ENCODE data around the gene GTSE1. TPM values are rescaled to one million over a fixed set of nuclear protein-coding genes. Genes with fewer than 3 reads are reported as not detected.

The GTSE1 gene
- total and polyA plus RNA-seq, 2 of the 13 experiments (the other 11 are each of a cell fraction or from before 2014, with no cell fraction given), result 10.7 to 13.5 TPM

GRCh38 chr22:46362203-46362933, 65.7 kb downstream of the GTSE1 start (continued):
- TF ChIP-seq RERE (CRISPR knock-in tag; IDR thresholded peaks at IDR 0.05; ENCODE audit: low read depth) (0 out of 2 replicates have a peak, but pooled peaks have one; percentile 13), ZNF337 (CRISPR knock-in tag; IDR thresholded peaks at IDR 0.05; ENCODE audit: borderline replicate concordance, low read depth) (peak; percentile 82; the same call in 1 of the 2 replicates), ZNF552 (CRISPR knock-in tag; IDR thresholded peaks at IDR 0.05; ENCODE audit: borderline replicate concordance) (peak; percentile 66; the same call in 1 of the 2 replicates), CSRNP2 (CRISPR knock-in tag; conservative IDR thresholded peaks at IDR 0.05; ENCODE audit: low read depth) (no peak), SNAPC5 (CRISPR knock-in tag; IDR thresholded peaks at IDR 0.05; ENCODE audit: borderline replicate concordance) (no peak), CEBPG (CRISPR knock-in tag; IDR thresholded peaks at IDR 0.05) (peak; percentile 73), HNRNPL (IDR thresholded peaks at IDR 0.05; ENCODE audit: low read depth, low read length) (peak; percentile 95), BCL3 (CRISPR knock-in tag; IDR thresholded peaks at IDR 0.05) (peak; percentile 65; the same call in 1 of the 2 replicates), ZNF292 (CRISPR knock-in tag; IDR thresholded peaks at IDR 0.05; ENCODE audit: borderline replicate concordance, low read depth) (peak; percentile 69; the same call in 1 of the 2 replicates), HMGXB4 (CRISPR knock-in tag; IDR thresholded peaks at IDR 0.05; ENCODE audit: borderline replicate concordance in 1 of 2, low read depth in 1 of 2) (peak in 1 of 2 experiments; percentile 50; a peak in 1 of 4 replicates), ZNF614 (CRISPR knock-in tag; IDR thresholded peaks at IDR 0.05; ENCODE audit: borderline replicate concordance) (peak; percentile 43; the same call in 1 of the 2 replicates), SAFB2 (CRISPR knock-in tag; IDR thresholded peaks at IDR 0.05; ENCODE audit: borderline replicate concordance, low read depth) (peak; percentile 32; the same call in 1 of the 2 replicates), WIZ (CRISPR knock-in tag; IDR thresholded peaks at IDR 0.05) (0 out of 2 replicates have a peak, but pooled peaks have one; percentile 11), THRA (CRISPR knock-in tag; IDR thresholded peaks at IDR 0.05; ENCODE audit: borderline replicate concordance) (peak; percentile 33; the same call in 1 of the 2 replicates), SAP130 (CRISPR knock-in tag; IDR thresholded peaks at IDR 0.05; ENCODE audit: low read depth) (peak; percentile 71)

Data from HepG2 (cell line).